Measurements from ENCODE around the gene SLC9A9. TPM values are rescaled to one million over a fixed set of nuclear protein-coding genes. Genes with fewer than 3 reads are reported as not detected.
A peak's percentile ranks its signal among the peaks of the same experiment; 100 is the strongest.

The SLC9A9 gene
- total RNA-seq, 8 experiments from 2014 or later, result 0.29 to 11.3 (median 5.9) TPM

DNA sequence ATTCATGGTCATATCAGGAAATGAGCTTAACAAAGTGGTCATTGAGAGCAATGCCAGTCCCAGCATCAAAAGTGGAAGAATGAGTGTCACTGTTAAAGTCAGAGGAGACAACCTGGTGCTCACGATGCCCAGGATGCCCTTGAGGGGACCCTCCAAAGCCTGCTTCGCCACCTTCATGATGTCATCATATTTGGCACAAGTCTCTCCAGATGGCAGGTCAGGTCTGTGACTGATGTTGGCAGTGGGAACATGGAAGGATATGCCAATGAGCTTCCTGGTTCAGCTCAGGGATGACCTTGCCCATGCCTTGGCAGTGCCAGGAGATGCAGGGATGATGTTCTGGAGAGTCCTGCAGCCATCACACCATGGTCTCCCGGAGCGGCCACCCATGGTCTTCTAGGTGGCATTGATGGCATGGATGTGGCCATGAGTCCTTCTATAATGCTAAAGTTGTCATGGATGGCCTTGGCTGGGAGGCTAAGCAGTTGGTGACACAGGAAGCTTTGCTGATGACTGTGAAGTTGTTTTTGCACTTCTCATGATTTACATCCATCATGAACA is 344.9 kb downstream of the SLC9A9 start:
- no peaks in the 10 kb centered on the region for H3K4me1 ChIP-seq (replicated peaks in 1 of 2)
- no peak overlapping the region for H3K4me3 ChIP-seq
- in situ Hi-C loops (cut with MboI; ENCODE audit: low pct_unique_long_range_greater_than_20kb in 2 of 9, low sequenced_read_pairs in 9 of 9, unreplicated experiment in 9 of 9), result no loop called here
- H3K27ac ChIP-seq, result no peak overlapping the region
- WGBS, 10 experiments, result 70 to 100% (median 100%) methylated on average over 1 to 4 of the region's 4 CpGs; no CpG with 5 or more reads in 7 of the 10 experiments
- ATAC-seq (replicated peaks in 6 of 8), result no peak

DNA sequence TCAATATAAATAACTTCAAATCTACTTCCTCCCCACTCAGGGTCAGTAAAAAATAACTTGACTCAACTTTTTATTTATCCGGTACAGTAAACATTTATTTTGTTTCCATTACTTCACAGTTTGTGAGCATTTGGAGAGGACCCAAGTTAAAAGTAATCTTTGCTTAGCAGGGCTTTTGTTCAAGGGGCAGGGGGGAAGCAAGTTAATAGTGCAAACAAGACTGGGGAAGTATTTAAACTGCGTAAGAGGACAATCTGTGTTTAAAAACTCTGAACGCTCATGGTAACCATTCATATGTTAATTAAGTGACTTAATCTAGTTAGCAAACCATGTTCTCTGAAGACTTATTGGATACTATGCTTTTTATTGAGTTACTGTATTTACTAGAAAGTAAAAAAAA is 346.2 kb downstream of the SLC9A9 start:
- ATAC-seq (replicated peaks in 6 of 8), result peak in 3 of 8 experiments; percentile 33 to 89 (median 45)
- no peak overlapping the region for H3K4me3 ChIP-seq
- 0 to 100% (median 62%) methylated on average over 1 to 3 of the region's 3 CpGs for WGBS, 10 experiments
- H3K27ac ChIP-seq, result no peak overlapping the region
- no peaks in the 10 kb centered on the region for H3K4me1 ChIP-seq (replicated peaks in 1 of 2)
- in situ Hi-C loops (cut with MboI; ENCODE audit: low pct_unique_long_range_greater_than_20kb in 2 of 9, low sequenced_read_pairs in 9 of 9, unreplicated experiment in 9 of 9), result no loop called here

DNA sequence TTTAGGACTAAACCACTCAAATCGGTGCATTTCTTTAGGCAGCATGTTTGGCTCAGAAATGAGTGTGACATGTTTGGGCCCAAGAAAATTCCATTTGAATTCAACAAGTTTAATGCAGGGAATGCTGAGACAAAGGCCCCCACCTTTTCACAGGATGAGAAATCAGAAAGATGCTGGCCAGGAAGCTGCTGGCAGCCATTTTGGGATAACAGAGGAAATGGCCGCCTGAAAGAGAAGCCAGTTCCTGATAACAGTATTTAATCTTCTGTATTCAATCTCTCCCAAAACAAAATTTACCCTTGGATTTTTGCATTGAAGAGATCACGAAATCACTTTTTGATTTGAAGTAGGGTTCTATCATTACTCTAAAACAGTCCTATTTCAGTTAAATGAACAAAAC is 350.9 kb downstream of the SLC9A9 start:
- WGBS, 10 experiments, result 90 to 100% (median 99%) methylated on average over 1 to 3 of the region's 3 CpGs
- ATAC-seq (replicated peaks in 6 of 8), result no peak
- Histone ChIP-seq H3K4me3 (no peak overlapping the region), H3K27ac (no peak overlapping the region), H3K4me1 (replicated peaks in 1 of 2) (no peaks in the 10 kb centered on the region)
- in situ Hi-C loops (cut with MboI; ENCODE audit: low pct_unique_long_range_greater_than_20kb in 2 of 9, low sequenced_read_pairs in 9 of 9, unreplicated experiment in 9 of 9), result no loop called here

DNA sequence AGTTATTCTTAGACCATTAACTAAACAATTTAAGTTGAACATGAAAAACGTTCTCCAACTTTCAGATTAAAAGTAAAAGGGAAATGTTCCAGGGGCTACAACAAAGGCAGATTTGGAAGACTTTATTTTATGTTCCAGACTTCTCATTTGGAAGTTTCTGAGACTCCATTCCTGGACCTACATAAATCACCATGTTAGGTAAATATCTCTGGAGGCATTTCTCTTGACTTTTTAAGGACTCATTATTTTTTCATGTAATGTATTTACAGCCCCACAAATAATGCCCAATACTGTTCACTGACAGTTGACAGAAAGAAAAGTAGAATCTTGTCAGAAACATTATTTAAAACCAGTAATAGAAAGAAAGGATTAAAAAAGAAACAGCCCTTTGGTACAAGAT is 352.1 kb downstream of the SLC9A9 start:
- in situ Hi-C loops (cut with MboI; ENCODE audit: low pct_unique_long_range_greater_than_20kb in 2 of 9, low sequenced_read_pairs in 9 of 9, unreplicated experiment in 9 of 9), result no loop called here
- Histone ChIP-seq H3K4me1 (replicated peaks in 1 of 2) (no peaks in the 10 kb centered on the region), H3K4me3 (no peak overlapping the region), H3K27ac (no peak overlapping the region)
- peak in 1 of 8 experiments; percentile 61 for ATAC-seq (replicated peaks in 6 of 8)
- WGBS, 10 experiments, result 40 to 86% (median 56%) methylated on average over 1 of the region's 1 CpG; no CpG with 5 or more reads in 4 of the 10 experiments

DNA sequence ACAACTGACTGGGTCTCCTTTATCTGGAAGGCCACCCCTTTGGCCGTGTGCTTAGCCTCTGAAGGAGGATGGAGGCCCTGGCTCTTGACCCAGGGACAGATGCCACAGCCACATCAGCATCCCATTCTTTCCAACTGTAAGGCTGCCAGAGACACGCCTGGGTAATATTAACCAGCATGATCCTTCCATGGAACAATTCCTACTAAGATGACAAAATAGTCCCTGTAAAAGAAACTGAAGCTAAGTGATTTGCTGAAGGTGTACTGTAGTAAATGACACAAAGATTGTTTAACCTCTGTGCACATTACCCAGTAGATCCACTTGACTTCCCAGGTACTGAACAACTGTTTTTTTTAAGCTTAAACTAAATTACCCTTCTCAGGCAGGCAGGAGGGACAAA is 352.7 kb downstream of the SLC9A9 start:
- Histone ChIP-seq H3K4me1 (replicated peaks in 1 of 2) (no peaks in the 10 kb centered on the region), H3K4me3 (no peak overlapping the region), H3K27ac (no peak overlapping the region)
- 40 to 83% (median 71%) methylated on average over 1 to 2 of the region's 2 CpGs; no CpG with 5 or more reads in 6 of the 10 experiments for WGBS, 10 experiments
- no peak for ATAC-seq (replicated peaks in 6 of 8)
- in situ Hi-C loops (cut with MboI; ENCODE audit: low pct_unique_long_range_greater_than_20kb in 2 of 9, low sequenced_read_pairs in 9 of 9, unreplicated experiment in 9 of 9), result no loop called here

DNA sequence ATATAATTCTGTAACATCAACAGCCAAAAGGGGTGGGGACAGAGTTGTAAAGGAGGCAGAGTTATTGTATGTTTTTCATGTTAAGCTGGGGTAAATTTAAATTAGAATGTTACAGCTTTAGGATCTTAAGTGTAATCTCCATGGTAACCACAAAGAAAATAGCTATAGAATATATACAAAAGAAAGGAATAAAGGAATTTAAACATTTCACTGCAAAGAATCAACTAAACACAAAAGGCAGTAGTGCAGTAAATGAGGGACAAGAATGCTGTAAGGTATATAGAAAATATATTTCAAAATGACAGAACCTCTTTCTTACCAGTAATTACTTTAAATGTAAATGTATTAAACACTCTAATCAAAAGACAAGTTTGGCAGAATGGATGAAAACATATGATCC is 361.7 kb downstream of the SLC9A9 start:
- no peak overlapping the region for H3K27ac ChIP-seq
- H3K4me1 ChIP-seq (replicated peaks in 1 of 2), result peaks cover 0 to 6% of the 10 kb centered on the region in 2 donors
- no peak overlapping the region for H3K4me3 ChIP-seq
- no peak for ATAC-seq (replicated peaks in 6 of 8)
- in situ Hi-C loops (cut with MboI; ENCODE audit: low pct_unique_long_range_greater_than_20kb in 2 of 9, low sequenced_read_pairs in 9 of 9, unreplicated experiment in 9 of 9), result no loop called here

DNA sequence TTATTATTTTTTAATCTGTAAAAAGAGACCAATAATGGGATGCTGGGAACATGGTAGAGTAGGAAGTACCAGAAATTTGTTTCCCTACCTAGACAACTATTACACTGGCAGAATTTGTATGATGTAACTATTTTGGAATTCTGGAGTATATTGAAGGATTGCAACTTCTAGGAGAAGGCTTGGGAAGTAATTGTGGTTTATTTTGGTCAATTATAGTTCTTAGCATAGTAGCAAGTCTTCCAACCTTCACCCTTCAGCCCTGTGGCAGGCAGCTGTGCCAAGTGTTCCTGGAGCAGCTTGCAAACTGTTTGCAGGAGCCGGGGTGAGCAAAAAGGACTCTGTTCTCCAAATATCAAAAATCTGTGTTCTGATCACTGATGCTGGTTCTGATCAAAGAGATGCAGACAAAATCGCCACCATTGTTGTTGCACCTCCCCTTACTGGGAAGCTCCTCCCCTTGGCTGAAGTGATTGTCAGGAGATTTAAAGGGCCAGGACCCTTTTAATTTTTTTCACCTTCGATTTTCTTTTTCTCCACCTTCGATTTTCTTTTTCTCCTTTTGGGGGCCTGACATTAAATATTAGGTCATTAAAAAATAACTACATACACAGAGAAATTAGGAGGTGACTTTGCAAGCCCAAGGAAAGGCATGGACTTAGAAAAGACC is 363.3 kb downstream of the SLC9A9 start:
- in situ Hi-C loops (cut with MboI; ENCODE audit: low pct_unique_long_range_greater_than_20kb in 2 of 9, low sequenced_read_pairs in 9 of 9, unreplicated experiment in 9 of 9), result no loop called here
- Histone ChIP-seq H3K4me3 (no peak overlapping the region), H3K27ac (no peak overlapping the region), H3K4me1 (replicated peaks in 1 of 2) (peaks cover 0 to 6% of the 10 kb centered on the region in 2 donors)
- no peak for ATAC-seq (replicated peaks in 6 of 8)
- WGBS, 10 experiments, result 57 to 86% (median 69%) methylated on average over 2 to 4 of the region's 4 CpGs; no CpG with 5 or more reads in 1 of the 10 experiments

DNA sequence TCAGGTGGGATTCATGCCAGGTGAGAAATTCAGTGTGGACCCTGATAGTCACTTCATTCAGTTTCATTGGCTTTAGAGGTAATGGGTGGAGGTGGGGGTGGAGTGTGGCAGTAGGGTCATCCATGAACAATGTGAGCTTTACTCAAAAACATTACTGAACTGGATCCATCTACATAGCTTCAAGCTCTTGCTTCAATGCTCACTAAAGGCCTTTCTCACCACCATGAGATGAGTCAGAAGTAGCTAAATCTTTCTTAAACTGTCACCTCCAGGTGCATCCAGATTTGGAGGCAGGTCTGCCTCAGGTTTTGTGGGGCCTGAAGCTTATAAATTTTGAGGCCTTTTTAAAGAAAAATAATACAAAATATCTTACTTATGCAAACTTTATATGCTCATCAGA is 365.1 kb downstream of the SLC9A9 start:
- no peak for ATAC-seq (replicated peaks in 6 of 8)
- H3K4me3 ChIP-seq, result no peak overlapping the region
- in situ Hi-C loops (cut with MboI; ENCODE audit: low pct_unique_long_range_greater_than_20kb in 2 of 9, low sequenced_read_pairs in 9 of 9, unreplicated experiment in 9 of 9), result no loop called here
- peaks cover 0 to 6% of the 10 kb centered on the region in 2 donors for H3K4me1 ChIP-seq (replicated peaks in 1 of 2)
- no peak overlapping the region for H3K27ac ChIP-seq

DNA sequence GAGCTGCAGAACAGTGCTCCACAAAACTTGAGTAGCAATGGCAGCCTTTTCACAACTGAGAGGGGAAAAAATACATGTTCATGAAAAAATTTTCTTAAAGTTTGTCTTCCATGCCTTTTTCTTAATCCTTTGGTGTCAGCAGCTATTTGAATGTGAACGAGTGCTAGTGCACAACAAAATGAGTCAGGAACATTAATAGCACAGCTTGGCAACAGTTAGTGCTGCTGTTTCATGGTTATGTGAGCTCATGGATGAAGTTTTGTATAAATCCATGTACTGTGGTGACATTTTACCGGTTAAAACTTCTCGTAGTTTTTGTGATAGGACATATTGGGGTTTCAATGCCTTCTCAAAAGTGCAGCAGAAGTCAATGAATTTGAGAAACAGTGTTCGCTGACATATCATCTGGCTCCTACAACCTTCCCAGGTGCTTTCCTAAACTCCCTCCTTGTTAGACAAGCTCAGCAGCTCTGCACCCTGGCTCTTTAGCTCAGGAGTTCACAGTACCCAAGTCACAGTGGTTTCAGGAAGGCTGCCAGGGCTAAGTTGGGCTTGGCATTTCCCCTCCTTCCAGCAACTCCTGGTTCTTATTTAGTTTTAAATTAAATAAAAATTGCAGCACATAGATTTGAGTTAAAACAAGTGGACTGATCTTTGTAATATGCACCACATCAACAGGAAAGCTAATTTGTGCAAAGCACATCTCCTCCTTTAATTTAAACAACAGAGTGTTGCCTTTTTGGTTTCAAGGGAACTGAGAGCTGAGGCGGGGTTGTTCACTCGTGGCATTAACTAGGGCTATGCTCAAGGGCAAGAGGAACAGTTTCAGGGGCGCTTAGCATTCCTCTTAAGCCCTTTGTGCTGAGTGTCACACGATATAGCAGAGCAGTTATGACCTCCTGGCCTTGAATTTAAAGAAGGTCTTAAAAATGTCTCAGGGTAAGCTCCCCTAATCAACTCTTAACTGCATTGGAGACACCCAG is 365.9 kb downstream of the SLC9A9 start:
- in situ Hi-C loops (cut with MboI; ENCODE audit: low pct_unique_long_range_greater_than_20kb in 2 of 9, low sequenced_read_pairs in 9 of 9, unreplicated experiment in 9 of 9), result no loop called here
- ATAC-seq (replicated peaks in 6 of 8), result no peak

DNA sequence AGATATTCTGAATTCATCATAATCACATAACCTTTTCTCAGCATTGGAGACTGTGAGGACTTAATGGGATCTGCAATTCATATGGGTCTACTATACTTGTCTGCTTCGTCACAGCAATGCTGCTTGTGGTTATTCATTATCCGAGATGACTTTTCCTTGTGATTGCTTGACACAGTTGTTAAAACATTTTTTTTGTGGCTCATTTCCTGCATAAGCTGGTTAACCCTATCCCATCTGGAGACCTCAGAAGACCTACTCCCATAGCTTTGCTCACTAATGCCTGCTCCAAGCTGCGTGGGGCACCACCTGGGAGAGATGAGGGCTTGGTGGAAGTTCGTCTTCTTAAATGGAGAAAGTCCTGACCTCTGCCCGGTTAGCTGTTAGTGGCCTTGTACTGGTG is 367.9 kb downstream of the SLC9A9 start:
- 4 to 86% (median 39%) methylated on average over 1 to 5 of the region's 5 CpGs; no CpG with 5 or more reads in 1 of the 10 experiments for WGBS, 10 experiments
- no peak overlapping the region for H3K27ac ChIP-seq
- in situ Hi-C loops (cut with MboI; ENCODE audit: low pct_unique_long_range_greater_than_20kb in 2 of 9, low sequenced_read_pairs in 9 of 9, unreplicated experiment in 9 of 9), result no loop called here
- H3K4me1 ChIP-seq (replicated peaks in 1 of 2), result no peaks in the 10 kb centered on the region
- ATAC-seq (replicated peaks in 6 of 8), result peak in 3 of 8 experiments; percentile 64 to 84 (median 80)
- no peak overlapping the region for H3K4me3 ChIP-seq

More for the DNA sequence above, 365.9 kb downstream of the SLC9A9 start:
- 53 to 100% (median 85%) methylated on average over 1 to 7 of the region's 8 CpGs for WGBS, 10 experiments
- Histone ChIP-seq H3K4me1 (replicated peaks in 1 of 2) (peaks cover 0 to 6% of the 10 kb centered on the region in 2 donors), H3K27ac (no peak overlapping the region), H3K4me3 (no peak overlapping the region)

DNA sequence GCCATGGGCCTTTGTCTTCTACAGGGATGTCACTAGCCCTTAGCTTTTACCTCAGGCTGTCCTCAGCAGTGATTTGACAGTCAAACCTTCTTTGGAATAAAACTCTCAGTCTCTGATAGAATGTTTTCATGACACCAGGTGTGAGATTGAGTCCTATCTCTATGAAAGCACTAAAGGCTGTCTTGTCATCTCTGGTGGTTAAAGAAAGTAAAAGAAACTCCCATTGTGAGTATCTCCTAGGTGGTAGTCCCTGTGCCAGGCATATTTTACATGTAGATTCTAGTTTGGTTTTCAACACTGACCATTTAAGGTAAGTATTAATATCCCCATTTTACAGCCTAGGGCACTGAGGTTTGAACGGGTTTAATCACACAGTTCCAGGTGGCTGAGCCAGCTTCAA is 368.5 kb downstream of the SLC9A9 start:
- no peak for ATAC-seq (replicated peaks in 6 of 8)
- in situ Hi-C loops (cut with MboI; ENCODE audit: low pct_unique_long_range_greater_than_20kb in 2 of 9, low sequenced_read_pairs in 9 of 9, unreplicated experiment in 9 of 9), result no loop called here
- 50 to 100% (median 93%) methylated on average over 1 of the region's 1 CpG; no CpG with 5 or more reads in 4 of the 10 experiments for whole genome bisulfite sequencing, 10 experiments

DNA sequence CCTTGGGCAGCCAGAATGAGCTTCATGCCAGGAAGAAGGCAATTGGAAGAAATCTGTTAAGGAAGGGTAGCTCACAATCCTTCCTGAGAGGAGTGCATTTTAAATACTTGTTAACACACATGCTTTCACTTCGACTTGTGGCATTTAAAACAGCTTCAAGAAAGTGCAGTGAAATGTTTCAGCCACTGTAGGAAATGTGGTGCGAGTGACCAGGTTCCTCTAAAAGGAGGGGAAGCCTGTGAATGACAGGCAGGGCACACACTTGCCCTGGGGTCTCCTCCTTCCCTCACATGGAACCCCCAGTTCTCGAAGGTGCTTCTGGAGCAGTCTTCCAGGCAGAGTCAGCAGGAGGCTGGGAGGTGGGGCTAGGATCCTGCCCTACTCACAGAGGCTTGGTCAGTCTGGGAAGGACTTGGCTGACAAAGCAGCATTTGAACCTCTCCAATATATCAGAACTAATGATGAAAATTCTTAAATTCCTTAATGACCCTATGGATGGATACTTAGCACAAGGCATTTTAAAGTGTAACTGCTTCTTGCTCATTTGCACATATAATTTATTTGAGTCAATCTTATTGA is 370.1 kb downstream of the SLC9A9 start:
- no peak overlapping the region for H3K27ac ChIP-seq
- ATAC-seq (replicated peaks in 6 of 8), result peak in 3 of 8 experiments; percentile 21 to 38 (median 32)
- in situ Hi-C loops (cut with MboI; ENCODE audit: low pct_unique_long_range_greater_than_20kb in 2 of 9, low sequenced_read_pairs in 9 of 9, unreplicated experiment in 9 of 9), result no loop called here
- 0 to 43% (median 40%) methylated on average over 1 of the region's 3 CpGs; no CpG with 5 or more reads in 7 of the 10 experiments for WGBS, 10 experiments
- H3K4me1 ChIP-seq (replicated peaks in 1 of 2), result no peaks in the 10 kb centered on the region
- H3K4me3 ChIP-seq, result no peak overlapping the region

More for the DNA sequence above, 368.5 kb downstream of the SLC9A9 start:
- no peaks in the 10 kb centered on the region for H3K4me1 ChIP-seq (replicated peaks in 1 of 2)
- H3K4me3 ChIP-seq, result no peak overlapping the region
- H3K27ac ChIP-seq, result no peak overlapping the region

Measured in motor neuron (in vitro differentiated cells).